HG03103 (cell line): ENCODE results near the gene M1AP.

Experiments
- ATAC-seq: cut with Tn5 transposase; IDR thresholded peaks from one replicate; pipeline ENCODE4 v1.9.1; 2021; ENCODE audit warnings: low read depth; ENCODE audit not compliant: unreplicated experiment

M1AP gene

DNA sequence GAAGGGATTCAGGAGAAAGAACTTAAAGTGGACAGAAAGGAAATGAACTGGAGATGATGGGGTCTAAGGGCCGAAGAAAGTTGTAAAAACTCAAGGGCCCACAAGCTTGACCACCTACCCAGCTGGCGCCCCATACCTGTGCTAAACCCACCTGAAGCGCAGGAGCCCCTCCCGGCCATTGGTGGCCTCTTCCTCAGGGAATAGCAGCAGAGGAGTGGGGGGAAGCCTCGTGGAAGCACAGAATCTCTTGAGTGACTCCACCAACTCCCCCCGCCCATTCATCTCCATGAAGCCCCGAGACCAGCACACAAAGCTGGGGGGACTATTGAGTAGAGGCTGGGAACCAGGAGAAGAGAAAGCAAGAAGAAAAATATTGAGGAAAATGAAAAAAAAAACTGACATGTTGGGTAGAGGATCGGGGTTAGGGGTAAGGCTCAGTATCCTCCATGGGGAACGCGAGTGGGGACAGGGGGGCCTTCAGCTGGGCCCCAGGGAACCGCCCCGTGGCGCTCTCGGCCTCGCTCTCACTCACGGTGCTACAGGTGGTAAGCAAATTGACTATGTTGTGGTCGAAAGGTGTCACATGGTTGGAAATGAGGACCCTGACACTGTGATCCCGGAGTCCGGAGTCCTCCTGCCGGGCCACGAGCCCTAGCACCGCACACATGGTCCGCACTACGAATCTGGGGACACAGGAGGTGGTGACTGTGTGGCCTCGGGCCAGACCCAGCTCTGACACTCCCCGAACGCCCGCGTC, 119.4 kb downstream of the M1AP start:
- no peak for ATAC-seq

DNA sequence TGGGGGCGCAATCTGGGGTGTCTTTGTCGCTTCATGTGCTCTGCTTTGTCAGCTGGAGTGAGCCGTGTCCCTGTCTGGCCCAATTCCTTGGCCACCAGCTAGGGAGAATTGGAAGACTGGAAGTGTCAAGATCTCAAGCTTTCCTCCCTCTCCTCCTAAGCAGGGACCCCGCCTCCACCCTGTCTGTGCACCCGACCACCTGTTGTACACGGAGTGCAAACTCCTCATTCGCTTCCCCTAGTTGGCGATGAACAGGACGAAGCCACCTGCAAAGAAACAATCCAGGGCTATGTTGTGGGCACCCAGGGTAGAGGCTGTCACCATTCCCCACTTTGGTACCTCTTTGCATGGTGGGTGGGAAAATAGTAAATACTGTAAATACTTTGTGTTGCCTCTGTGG, 120.4 kb downstream of the M1AP start:
- ATAC-seq = no peak

DNA sequence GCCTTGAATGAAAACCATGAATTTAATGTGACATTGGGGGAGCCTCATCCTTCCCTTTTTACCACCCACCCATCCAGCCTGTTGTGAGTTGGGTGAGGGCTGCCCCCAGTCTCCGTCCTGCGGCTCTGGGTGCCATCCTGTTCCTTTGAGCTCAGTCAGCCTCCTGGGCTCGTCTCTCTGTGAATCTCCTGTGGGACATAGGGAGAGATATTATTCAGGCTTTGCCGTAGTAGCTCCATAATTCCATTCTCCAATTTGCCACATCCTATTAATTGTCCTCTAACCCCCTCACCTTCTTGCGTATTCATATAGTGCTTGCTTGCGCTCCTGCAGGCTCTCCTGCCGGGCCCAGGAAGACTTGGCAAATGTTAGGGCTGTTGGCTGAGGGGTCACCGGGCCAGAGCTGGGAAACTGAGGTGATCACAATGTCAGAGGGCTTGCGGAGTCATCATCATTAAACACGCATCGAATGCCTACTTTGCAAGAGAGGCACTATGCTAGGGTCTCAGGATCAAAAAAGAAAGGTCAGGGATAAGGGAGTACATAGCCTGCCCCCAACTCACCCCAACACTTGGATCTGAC, 121.4 kb downstream of the M1AP start:
- ATAC-seq = no peak

DNA sequence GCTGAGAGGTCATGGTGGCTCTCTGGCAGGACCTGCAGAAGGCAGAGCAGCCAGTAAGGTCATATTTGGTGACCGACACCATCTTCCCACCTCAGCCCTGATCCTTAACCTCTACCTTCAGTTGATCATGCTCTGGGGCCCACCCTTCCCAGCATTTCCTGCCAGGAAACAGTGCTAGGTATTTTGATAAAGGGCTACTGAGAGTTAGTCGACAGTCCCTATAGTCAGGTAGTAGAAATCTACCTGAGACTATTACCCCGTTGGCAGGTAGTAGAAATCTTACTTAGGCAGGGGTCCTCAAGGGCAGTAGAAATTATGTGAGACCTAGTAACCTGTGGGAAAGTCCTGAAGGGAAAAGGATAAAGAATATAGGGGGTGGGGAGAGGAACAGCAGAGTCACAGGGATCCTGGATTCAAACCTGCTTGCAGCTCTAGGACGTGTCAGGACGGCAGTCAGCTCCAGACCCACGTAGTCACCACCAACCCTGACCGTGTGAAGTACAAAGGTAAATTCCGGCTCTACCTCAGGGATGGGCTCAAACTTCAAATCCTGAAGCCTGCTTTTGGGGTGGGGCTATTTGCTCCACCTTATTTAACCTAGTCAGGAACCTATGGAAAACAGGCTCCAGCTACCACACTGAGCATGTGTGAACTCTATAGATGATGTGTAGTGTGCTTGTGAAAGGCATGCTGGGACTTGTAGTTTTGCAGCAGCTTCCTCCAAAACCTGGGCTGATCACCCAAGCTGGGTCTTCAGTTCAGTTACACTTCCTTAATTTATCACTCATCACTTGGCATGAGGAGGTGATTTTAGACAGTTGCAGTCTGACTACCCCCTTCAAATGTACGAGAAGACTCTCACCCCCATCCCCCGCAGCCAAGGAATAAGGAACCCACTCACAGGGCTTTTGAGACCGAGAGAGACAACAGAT, 122.1 kb downstream of the M1AP start, which contains the start of gene DQX1:
Gene DQX1, minus strand, starts transcription at position 515 of the 932 bp plus-strand sequence. Its CDS starts 502 bp downstream, at position 13.
- peak; percentile 36 for ATAC-seq

DNA sequence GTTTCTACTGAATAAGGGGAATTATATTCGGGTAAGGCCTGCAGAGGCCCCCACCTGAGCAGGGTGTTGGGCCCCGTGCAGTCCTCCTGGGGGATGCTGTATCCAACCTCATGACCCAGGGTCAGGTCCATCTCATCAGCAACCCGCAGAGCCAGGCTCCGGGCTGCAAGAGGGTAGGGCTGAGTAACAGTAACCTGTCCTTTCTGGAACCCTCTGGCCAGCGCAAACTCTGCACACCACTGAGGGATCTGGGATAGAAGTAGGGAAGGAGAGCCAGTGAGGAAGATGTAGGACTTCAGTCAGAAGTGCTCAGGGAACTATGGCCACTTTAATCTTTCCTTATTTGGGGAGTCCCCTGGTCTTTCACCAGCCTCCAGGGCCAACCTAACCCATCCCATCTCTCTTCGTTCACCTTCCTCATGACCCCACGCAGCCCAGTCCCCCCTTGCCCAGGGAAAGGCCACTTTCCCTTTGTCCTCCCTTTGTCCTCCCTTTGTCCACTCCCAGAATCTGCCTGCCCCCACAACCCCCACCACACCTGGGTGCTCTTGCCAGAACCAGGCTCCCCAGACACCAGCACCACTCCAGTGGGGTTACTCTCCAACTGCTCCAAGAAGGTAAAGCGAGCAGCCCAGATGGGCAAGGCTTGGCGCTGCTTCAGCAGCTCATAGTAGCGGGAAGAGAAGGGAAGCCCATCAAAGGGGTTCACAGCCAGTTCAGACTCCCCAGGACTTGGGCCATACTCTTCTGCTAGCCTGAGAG, 123.0 kb downstream of the M1AP start:
- ATAC-seq = no peak

DNA sequence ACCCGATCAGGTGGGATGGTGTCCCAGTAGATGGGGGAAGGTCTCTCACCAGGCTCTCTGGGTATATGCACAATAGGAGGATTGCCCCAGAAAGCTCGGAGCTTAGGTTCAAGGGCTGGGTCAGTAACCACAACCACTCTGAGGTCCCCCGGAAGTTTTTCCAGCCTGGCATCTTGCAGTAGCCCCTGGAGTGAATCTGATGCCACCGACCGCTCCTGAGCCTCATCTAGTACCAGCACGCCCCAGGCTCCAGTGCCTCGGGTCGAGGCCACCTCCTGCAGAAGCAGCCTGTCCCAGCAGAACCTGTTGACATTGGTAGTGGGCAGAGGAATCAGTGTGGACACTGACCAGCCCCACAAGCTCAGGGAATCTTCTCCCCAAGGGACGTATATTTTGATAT, 124.1 kb downstream of the M1AP start:
- no peak for ATAC-seq

DNA sequence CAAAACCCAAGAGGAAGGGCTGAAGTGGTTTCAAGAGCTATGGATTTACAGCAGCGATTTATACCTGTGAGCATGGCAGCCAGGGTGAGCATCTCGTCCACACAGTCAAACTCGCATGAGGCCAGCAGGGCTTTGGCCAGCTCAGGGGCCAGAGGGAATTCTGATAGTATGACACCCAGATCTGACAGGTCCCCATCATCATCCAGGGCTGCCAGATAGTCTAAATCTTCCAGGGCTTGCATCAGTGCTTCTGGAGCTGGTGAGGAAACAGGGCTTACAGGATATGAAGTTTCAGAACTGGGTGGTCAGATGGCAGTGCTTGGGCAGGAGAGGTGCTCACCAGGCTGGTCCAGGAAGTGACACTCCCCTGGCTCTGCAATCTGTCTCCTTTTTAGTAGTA, 125.6 kb downstream of the M1AP start:
- no peak for ATAC-seq

DNA sequence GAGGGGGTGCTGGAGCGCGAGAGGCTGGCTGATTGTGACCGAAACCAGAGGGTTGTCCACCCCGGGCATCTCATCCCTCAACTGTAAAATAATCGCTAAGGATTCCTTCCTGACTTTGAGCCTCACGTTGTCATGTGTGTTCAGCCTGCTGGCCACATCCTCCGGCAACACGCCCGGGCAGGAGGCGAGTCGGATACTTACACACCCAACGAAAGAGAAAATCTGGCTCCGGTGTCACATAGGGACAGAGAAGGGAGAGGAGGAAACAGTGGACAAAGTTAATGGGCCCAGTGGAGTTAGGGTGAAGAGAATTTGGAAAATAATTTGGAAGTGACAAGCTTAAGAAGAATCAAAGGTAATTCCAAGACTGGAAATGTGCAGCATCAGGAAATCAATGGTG, 131.5 kb downstream of the M1AP start:
- ATAC-seq = no peak

DNA sequence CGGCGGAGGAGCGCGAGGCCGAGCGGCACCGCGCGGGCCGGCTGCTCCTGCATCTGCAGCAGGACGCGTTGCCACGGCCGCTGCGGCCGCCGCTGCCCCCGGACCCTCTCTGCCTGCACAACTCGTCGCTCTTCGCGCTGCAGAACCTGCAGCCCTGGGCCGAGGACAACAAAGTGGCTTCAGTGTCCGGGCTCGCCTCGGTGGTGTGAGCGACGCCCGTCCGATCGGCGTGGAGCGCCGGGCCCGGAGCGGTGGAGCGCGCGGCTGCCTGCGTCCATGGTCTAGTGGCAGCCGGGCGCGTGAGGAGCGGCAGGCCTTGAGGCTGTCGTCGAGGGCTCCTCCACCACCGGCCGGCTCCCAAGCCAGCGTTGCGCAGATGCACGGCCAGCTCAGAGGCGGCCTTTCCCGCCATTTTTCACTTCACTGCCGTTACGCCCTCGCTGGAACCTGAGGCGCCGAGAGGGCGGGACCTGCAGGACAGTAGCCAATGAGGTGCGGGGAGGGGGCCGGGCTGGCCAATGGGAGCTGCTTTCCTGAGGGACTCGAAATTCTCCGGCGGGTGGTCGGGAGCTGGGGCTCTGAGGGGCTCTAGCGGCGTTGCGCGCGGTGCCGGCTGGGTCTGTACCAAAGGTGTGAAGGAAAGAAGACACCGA, 132.0 kb downstream of the M1AP start:
- ATAC-seq = no peak

DNA sequence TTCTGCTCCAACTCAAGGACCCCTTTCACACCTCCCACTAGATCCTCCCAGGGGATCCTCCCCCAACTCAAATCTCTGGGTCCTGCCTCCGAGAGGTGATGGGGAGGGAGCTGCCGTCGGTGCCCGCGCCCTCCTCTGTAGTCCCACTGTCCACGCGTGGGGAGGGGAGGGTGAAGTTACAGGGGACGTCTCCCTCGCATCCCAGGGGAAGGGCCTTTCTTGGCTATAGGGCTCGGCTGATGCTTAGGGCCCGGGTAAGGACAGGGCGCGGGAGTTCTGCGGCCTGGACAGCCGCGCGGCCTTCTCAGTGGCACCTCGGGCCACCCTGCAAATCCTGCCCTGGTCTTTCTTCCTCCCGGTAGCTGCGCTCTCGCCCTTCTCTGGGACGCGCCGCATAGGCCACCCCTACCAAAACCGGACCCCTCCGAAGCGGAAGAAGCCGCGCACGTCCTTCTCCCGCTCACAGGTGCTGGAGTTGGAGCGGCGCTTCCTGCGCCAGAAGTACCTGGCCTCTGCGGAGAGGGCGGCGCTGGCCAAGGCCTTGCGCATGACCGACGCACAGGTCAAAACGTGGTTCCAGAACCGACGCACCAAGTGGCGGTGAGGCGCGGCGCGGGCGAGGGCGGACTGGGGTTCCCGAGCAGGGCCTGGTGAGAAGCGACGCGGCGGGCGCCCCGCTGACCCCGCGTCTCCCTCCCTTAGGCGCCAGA, 132.7 kb downstream of the M1AP start:
- no peak for ATAC-seq

DNA sequence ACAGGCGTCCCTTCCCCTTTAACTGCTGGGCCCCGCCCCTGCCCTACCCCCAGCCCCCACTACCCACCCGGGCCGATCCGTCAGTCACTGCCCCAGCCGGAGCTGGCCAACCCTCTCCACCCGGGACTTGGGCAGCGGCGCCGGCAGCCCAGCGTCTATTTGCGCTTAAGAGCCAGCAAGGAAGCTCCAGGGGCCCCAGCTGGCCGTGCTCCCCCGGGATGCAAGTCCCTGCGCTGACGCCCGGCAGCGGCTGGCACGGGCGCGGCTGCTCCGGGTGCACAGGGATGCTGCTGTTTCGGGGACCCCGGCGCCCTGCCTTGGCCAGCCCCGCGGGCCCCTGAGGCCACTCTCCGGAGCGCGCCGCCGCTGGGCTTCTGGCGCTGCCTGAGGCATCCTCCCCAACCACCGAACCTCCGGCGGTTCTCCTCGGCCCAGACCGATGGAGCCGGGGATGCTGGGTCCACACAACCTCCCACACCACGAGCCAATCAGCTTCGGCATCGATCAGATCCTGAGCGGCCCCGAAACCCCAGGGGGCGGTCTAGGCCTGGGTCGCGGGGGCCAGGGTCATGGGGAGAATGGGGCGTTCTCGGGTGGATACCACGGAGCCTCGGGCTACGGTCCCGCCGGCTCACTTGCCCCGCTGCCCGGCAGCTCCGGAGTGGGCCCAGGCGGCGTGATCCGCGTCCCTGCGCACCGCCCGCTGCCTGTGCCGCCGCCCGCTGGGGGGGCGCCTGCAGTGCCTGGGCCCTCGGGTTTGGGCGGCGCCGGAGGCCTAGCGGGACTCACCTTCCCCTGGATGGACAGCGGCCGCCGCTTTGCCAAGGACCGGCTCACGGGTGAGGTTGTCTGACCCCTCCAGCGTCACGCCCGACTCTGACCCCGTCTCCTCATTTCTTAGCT, 133.5 kb downstream of the M1AP start, which contains the start of gene TLX2:
Gene TLX2, plus strand, starts transcription at position 83 of the 903 bp plus-strand sequence. Its CDS starts 357 bp downstream, at position 440.
- no peak for ATAC-seq

DNA sequence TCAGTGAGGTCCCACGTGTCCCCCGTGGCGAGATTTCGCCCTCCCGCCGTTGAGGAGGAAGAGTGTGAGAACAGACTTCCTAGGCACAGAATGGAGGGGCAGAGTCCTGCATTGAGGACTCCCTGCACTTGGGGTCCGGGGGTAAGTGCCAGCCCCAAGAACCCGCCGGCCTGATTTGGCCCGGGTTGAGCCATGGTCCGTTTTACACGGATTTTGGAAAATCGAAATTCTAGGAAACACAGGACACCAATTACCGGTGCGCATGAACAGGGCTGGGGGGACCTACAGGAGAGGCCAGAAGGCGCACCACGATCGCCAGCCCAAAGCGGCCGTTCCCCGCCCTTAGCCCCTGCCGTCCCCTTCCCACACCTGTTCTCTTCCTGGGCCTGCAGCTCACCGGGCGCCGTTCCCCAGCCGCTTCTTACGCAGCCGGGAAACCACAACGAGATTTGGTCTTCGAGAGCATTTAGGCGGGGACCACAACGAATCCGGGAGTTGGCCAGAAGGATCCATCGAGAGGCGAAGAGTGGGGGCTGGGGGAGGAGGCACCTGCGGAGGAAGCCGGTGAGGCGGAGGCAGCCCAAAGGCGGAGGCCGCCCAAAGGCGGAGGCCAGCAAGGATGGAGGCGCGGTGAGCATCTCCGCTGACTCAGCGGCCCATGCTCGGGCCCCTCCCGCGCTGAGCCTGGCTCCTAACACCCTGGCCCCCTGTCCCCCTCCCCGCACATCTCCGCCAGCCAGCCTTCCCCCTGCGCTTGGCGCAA, 134.3 kb downstream of the M1AP start:
- no peak for ATAC-seq

DNA sequence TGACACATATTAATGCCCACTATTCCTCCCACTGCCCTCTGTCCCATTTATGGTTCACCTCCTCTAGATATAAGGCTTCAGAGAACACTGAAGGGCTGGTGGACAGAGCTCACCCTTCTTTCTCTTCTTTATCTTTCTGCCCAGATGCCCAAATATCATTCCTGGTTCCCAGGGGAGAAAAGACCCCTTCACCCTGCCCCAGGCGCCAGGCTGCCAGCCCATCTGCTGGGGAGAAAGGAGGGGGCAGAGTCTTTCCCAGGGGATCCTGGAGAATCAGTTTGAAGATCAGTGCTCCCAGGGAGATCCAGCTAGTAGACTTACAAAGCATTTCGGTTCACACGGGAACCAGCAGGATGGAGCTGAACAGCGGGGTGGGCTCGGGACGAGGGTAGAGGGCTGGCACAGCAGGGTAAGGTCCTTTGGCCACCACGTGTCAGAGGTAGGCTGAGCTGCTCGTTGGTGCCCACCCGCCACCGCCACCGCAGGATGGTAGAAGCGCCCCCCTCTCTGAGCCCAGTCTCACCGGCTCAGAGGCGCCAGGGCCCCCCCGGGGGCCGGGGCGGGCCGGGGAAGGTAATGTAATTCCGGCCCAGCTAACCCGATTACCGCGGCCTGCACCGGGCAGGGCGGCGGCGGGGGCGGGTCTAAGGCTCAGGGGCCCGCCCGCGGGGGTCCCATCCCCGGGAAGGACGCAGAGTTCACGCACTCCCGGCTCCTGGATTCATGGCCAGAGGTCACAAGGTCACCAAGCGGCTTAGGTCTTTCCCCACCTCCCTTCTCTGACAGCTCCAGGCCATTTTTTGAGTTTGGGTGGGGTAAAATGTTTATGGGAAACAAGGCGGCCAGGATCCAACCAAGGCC, 135.2 kb downstream of the M1AP start:
- ATAC-seq = no peak

DNA sequence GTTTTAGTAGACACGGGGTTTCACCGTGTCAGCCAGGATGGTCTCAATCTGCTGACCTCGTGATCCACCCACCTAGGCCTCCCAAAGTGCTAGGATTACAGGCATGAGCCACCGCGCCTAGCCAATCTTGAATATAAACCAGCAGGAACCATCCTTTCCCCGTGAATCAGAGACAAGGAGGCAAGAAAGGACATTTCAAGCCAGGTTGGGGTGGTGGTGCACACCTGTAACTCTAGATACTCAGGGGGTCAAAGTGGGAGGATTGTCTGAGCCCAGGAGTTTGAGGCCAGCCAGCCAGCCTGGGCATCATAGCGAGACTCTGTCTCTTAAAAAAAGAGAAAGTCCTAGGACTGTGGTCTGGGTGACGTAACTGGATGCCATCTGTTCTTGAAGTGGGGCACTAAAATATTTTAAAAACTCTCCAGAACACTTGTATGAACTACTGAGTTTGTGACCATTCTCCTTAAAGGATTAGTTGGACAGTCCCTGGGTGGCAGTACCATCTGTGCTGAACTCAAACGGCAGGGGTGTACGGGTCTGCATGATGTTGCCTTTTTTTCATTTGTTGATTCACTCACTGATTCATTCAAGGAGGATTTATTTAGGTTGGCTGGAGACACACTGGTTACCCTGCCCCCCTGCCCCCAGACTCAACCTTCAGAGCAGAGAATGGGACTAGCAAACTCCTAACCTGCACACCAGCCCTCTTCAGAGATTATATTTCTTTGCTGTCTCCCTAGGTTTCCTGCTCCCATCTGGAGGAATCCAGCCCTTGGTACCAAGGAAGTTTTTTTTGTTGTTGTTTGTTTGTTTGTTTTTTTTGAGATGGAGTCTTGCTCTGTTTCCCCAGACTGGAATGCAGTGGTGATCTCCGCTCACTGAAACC, 136.8 kb downstream of the M1AP start:
- ATAC-seq = no peak

DNA sequence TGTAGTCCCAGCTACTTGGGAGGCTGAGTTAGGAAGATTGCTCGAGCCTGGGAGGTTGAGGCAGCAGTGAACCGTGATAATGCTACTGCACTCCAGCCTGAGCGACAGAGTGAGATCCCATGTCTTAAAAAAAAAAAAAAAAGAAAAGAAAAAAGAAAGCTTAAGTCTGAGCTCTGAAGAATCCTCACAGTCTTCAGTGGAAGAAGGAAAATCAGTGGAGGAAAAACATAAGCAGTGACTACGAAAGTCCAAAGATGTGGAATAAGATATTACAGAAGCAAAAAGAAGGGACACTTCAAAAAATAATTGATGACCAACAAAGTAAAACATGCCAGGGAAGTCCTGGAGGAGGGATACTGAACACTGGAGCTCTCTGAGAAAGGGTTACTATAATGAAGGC, 137.9 kb downstream of the M1AP start:
- ATAC-seq = no peak
